Stimulated activated CD8-positive, alpha-beta memory T cell treated with anti-CD3 and anti-CD28 coated beads, Interleukin-2, amount 100 ng/mL, for 48 hours (primary cell): ENCODE measurements around the gene SPATA18.
"Not testable (repeated sequence)": the region's sequence is repeated elsewhere in the genome, so short reads cannot be mapped to it uniquely, and the experiment has no call there.

Experiments
- DNase-seq, 2 donors: peaks; one replicate each; pipeline ENCODE4 v3.0.0-alpha.2; 2020; ENCODE audit warnings: low read depth in 2 of 2

Gene SPATA18

DNA sequence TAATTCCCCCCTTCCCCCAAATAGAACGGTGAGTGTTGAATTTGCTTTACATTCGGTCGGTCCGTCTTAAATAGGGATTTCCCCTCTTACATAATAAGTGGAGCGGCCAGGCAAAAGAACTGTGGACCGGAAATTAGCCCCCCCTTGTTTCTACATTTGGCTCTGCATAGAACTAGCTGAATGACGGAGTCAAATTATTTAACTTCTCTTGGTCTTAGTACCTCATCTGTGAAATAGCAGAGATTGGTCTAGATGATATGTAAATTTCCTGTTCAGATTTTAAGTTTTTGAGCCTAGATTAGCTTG lies 1.3 kb downstream of the SPATA18 start:
- no peak for DNase-seq

GRCh38 chr4:52054254-52054653 lies 3.1 kb downstream of the SPATA18 start:
- no peak for DNase-seq

DNA sequence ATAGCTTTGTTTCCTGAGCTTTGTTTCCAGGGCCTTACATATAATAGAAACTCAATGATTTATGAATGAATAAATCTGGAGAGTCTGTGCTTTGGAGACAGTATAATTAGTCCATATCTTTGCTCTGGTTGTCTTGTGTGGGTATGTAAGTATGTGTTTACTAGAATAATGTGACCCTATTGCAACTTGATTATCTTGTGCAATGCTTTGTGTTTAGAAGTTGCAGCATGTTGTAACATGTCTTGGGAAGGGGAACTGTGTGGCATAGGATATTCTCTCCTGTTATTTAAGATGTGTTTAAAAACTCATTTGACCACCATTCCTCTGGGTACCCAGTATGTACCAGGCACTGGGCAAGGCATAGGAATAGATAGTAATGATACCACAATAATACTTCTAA lies 6.1 kb downstream of the SPATA18 start:
- no peak for DNase-seq

DNA sequence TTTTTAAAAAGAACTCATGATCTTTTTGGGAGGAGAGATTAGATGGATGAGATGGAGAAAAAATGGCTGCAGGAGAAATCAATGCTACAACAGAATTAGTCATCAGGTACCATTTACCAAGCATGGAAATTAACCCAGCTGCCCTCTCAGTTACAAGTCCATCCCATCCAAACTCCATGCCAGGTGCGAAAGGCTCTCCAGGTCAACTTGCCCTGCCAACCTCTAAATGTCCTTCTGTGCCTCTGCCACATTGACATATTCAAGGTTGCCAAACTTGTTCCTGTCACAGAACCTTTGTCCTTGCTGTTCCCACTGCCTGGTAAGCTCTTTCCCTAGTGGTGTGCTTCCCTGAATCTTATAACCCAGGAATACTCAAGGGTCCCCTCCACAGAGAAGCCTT lies 7.2 kb downstream of the SPATA18 start:
- no peak for DNase-seq

GRCh38 chr4:52059372-52059771 lies 8.3 kb downstream of the SPATA18 start:
- DNase-seq: no peak

- no peak for DNase-seq
These were observed 18.5 kb downstream of the SPATA18 start for GRCh38 chr4:52069571-52069970.

DNA sequence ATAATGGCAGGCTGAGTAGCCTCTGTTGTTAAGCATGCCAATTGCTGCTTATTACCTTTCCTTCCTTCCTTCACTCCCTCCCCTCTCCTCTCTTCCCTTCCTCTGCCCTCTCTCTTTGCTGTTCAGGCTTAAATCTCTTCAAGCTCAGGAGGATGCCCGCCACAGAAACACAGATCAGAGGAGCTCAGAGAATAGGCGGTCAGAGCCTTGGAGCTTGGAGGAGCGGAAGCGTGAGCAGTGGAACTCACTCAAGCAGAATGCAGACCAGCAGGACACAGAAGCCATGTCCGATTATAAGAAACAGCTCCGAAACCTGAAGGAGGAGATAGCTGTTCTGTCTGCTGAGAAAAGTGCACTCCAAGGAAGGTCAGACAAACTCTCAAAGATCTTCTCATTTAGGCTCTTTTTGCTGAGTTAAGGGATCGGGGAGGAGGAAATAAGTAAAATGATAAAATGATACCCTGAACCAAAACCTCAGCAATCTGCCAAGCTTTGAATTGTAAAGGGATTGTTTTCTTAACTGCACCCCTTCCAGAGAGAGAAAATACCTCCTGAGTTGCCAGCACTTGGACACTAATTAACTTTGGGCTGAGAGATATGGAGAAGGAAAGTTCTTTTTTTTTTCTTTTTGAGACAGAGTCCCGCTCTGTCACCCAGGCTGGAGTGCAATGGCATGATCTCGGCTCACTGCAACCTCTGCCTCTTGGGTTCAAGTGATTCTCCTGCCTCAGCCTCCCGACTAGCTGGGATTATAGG lies 20.9 kb downstream of the SPATA18 start:
- no peak for DNase-seq

DNA sequence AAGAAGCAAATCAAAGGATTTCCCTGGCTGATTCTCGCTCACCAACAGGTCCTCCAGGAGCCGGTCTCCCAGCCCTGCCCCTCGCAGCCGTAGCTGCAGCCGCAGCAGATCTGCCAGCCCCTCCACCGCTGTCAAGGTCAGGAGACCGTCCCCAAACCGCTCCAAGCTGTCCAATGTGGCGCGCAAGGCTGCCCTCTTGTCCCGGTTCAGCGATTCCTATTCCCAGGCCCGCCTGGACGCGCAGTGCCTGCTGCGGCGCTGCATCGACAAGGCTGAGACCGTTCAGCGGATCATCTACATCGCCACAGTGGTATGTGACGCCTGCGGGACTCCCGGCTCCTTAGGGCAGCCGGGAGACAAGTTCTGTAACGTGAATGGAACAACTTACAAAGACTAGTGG lies 25.6 kb downstream of the SPATA18 start:
- no peak for DNase-seq

GRCh38 chr4:52079659-52080058 lies 28.6 kb downstream of the SPATA18 start:
- no peak for DNase-seq

DNA sequence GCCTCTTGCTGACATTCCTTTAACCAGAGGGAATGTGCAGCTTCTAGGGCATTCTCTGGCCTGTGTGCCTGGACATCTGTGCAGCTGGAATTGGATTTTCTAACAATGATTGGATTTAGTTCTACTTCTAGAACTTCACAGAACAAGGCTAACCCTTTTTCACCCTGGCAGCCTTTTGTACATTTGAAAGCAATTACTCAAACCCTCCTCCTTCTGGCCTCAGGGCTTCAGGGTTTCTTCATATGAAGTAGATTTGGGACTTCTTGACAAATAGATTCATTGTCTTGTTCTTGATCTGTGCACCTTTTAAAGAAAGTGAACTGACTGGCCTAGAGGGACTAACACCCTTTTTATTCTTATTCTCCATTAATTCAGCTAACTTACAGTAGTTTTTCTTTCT lies 30.1 kb downstream of the SPATA18 start:
- DNase-seq: no peak

DNA sequence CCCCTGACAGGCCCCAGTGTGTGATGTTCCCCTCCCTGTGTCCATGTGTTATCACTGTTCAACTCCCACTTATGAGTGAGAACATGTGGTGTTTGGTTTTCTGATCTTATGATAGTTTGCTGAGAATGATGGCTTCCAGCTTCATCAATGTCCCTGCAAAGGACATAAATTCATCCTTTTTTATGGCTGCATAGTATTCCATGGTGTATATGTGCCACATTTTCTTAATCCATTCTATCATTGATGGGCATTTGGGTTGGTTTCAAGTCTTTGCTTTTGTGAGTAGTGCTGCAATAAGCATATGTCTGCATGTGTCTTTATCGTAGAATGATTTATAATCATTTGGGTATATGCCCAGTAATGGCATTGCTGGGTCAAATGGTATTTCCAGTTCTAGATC lies 35.3 kb downstream of the SPATA18 start:
- DNase-seq: not testable (repeated sequence)

- DNase-seq: no peak
These were observed 40.7 kb downstream of the SPATA18 start for GRCh38 chr4:52091801-52092200.

DNA sequence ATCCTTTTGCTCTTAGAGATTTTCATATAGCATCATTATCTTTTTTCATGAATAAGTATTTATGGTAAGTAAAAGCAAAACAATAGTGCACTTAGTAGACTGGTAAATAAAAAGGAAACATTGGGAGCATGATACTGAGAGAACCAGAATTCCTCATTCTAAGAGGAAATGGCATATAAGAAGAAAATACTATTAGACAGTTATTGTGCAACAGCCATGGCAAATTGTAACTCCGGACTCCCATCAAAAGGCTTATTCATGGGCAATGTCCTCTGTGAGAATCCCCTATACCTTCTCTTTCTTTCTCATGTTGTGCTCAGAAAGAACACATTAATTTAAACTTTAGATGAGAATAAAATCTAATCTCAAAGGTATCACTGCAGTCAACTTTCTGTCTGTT lies 42.4 kb downstream of the SPATA18 start:
- no peak for DNase-seq

DNA sequence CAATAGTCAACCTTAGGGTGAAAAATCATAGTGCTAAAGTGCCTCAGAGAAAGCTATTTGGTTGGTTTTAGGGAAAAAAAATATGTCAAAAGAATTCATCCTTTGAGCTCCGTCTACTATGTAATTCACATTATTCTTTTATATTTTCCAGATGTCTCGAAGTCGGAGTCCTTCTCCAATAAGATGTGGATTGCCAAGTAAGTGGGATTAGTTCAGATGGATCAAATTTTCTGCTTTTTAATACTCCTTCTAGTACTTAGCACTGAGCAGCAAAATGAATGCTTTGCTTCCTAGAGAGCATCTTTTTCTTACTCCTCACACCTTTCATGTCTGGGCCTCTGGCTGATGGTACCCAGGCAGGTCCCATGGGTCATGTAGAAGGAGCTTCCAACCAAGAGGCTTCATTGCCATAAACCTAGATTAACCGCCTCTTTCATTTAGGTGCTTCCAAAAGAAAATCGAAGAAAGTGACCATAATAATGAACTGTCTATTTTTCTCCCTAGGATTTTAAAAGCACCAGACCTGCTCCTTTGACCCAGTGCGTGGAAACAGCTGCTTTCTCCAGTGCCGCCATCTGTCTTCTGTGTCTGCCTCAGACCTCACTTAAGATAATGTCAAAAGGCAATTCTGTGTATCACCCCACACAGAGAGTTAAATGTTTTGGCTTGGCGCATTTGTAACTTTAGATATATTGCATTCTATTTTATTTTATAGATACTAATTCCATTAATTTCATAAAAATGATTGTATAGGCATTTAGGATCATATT lies 43.5 kb downstream of the SPATA18 start:
- DNase-seq: no peak

- DNase-seq: no peak
These were observed 44.3 kb downstream of the SPATA18 start for GRCh38 chr4:52095374-52095773.

DNA sequence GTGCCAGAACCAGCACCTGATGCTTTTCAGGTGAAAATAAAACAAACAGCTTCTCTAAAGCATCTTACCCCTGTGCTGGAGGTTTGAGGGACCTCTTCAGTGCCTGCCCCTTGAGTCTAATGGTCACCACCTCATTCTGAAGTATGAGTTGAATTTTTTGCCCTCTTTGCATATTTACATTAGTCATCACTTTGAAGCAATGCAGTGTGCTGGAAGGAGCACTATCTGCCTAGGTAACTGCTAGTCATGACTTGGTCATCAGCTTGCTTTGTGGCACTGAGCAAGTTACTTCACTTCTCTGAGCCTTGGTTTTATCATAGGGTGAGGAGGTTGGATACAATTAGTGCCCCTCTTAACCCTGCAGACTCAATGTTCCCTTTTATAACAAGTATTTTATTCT lies 44.9 kb downstream of the SPATA18 start:
- DNase-seq: no peak

DNA sequence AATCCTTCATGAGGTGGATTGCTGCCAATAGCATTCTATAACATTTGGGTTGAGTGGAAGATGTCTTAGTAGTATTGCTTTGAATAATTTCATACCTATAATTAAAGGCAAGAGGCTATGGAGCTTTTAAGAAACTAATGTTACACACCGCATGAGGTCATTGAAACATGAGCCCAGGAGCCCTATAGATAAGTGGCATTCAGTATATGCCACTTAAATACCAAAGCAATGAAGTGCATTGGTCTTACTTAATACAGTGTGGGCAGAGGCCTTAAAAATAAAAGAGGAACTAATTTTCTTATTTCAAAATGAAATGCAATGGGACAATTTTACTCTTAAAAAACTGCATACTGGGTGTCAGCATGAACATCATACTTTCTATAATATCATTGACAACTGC lies 47.5 kb downstream of the SPATA18 start:
- no peak for DNase-seq

GRCh38 chr4:52099860-52100461 lies 48.9 kb downstream of the SPATA18 start:
- no peak for DNase-seq

GRCh38 chr4:52102587-52102986 lies 51.5 kb downstream of the SPATA18 start:
- DNase-seq: no peak

DNA sequence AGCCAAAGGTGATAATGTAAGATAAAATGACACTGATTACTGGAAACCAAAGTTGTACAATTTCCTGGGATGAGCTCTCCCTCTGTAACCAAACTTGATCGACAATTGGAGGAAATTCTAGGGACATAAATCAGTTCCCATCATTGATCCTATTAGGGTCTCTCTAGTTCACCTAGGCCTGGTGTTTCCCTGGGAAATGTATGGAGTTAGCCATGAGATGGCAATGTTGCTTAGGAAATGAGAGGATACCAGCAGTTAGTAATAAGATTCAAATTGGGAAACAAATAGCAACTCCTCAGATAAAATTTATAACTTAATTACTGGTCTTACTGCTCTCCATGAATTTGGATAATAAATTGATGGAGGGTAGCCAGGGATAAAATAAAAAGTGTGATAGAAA lies 52.2 kb downstream of the SPATA18 start:
- DNase-seq: no peak

DNA sequence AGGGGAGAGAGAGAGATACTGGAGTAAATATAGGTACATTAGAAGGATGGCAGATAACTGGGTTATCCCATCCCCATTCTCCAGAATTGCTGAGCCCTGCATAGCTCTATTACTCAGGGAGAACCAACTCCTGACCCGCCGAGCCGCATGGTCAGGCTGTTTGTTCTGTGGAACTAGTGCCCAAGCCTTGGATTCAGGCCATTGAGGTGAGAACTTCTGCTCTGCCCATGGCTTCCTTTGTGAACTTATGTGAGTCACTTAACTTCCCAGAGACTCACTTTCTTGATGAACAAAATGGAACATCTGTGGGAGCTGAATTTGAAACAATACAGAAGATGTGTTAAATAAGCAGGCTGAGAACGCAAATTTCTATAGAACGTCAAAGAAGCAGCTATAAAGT lies 54.2 kb downstream of the SPATA18 start:
- DNase-seq: no peak

DNA sequence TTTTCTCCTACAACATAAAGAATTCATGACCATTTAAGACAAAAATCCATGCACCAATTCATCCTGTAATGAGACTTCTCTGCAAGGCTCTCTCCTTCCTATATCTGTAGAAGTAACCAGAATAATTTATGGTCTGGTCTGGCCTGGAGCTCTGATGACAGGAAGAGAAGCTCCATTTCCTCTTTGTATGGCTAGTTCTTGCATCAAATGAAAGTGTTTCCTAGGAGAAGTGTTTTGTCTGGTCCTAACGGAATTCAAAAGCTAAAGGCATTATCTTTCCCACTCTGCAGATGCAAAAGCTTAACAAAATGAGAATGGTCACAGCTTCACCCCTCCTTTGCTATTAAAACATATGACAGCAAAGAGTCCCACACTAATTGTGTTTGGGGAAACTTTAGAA lies 55.1 kb downstream of the SPATA18 start:
- DNase-seq: no peak

GRCh38 chr4:52106660-52107059 lies 55.6 kb downstream of the SPATA18 start:
- no peak for DNase-seq
